GM21381 (cell line): ENCODE results near the gene MCM6.
"Not testable (repeated sequence)": the region's sequence is repeated elsewhere in the genome, so short reads cannot be mapped to it uniquely, and the experiment has no call there.

Experiments used
- ATAC-seq: cut with Tn5 transposase; IDR thresholded peaks from one replicate; pipeline ENCODE4 v1.9.1; 2021; ENCODE audit warnings: mild to moderate bottlenecking, moderate library complexity; ENCODE audit not compliant: unreplicated experiment

The MCM6 gene

GRCh38 chr2:135876066-135876711 is at the start of gene MCM6:
MCM6 (minus strand) TSS chr2:135876443; CDS start chr2:135876365, 78 bp downstream.
- peak; percentile 95 for ATAC-seq

DNA sequence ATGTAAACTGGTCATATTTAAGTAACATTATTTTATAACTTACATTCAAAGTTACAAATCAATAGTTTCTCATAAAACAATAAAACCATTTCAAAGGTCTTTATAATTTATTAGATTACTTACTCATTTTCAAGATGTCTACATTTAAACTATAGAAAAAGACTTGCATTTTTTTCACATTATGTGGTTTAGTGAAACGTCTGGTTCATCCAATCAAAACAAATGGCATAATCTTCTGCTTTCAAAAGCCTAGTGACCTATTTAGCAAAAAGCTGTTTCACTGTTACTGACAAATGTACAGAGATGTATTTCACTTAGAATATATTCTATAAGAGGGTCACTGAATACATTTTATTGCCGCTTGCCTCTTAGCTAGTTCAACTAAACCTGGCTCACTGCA is 49.3 kb upstream of the MCM6 start:
- ATAC-seq, result no peak

DNA sequence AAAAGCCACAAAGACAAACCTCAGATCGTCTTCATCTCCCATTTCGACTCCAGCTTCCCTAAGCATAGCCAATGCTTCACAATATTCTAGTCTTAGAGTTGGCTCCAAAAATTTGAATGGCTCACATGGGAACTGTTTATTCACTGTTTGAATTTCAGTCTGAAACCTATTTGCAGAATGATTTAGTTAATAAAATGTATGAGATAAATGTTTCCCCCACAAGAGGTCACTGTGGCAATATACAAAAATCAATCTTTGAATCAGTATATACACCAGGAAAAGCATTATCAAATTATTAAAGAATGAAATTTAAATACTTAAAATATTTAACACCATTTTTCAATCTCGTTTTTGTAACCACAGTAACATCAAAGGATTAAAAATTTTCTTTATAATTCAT is 40.0 kb upstream of the MCM6 start:
- ATAC-seq, result no peak

DNA sequence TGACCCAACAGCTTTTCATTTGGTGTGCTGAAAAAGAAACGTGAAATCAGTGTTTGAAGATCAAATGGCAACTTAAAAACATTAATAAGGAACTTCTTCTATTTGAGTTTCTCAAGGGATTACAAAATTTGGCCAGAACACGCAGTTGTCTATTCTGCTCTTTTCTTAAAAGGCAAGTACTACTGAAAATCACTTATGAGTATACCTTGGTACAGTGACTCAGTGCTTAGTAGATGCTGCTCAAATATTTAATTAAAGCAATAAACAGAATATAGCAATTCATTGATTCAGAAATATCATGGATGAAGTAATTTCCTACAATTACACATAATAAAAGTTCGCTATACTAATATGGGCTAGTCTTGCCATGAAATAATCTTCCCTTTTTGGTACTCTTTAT is 38.2 kb upstream of the MCM6 start:
- no peak for ATAC-seq

GRCh38 chr2:135913727-135914365 is 37.6 kb upstream of the MCM6 start:
- no peak for ATAC-seq

DNA sequence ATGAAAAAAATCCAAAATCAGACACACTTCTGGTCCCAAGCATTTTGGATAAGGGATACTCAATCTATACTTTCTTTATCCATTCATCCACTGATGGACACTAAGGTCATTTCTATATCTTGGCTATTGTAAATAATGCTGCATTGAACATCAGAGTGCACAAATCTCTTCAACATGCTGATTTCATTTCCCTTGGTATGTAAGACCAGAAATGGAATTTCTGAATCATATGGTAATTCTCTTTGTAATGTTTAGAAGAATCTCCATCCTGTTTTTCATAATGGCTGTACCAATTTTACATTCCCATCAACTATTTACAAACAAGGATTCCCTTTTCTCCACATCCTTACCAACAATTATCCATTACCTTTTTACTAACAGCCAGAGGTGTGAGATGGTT is 33.7 kb upstream of the MCM6 start:
- ATAC-seq, result no peak

GRCh38 chr2:135905679-135906078 is 29.4 kb upstream of the MCM6 start:
- ATAC-seq, result no peak

GRCh38 chr2:135904341-135904989 is 28.2 kb upstream of the MCM6 start:
- no peak for ATAC-seq

DNA sequence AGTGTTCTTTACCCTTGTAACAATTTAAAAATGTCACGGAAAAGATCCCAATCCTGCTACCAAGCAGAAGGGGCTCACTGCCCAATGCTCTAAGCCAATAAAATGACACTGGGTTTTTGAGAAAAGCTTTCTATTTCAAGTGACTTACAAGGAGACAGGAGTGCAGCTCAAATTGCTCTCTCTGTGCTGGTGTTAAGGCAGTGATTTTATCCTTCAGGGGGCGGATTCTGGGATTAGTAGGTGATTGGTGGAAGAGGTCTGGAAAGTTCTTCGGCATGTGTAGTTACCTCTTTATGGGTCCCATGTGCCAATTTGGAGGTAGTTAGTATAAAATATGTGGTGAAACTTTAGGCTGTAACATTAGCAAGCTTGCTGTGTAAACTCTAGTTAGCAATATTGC is 27.4 kb upstream of the MCM6 start:
- no peak for ATAC-seq

DNA sequence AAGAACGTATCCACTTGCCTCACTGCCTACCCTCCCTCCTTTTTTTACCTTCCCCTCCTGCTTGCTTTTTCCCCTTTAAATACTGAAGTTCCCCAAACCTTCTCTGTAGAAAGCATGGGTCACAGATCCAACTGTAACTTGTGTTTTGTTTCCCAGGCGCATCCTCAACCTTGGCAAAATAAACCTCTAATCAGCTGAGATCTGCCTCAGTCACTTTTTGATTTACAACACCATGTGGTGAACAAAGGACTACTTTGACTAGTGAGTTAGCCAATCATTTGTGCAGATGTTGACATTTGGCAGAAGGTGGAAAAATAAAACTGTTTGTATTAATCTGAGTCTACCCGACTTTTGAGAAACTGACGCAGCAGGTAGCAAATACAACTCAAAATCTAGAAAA is 23.3 kb upstream of the MCM6 start:
- no peak for ATAC-seq

DNA sequence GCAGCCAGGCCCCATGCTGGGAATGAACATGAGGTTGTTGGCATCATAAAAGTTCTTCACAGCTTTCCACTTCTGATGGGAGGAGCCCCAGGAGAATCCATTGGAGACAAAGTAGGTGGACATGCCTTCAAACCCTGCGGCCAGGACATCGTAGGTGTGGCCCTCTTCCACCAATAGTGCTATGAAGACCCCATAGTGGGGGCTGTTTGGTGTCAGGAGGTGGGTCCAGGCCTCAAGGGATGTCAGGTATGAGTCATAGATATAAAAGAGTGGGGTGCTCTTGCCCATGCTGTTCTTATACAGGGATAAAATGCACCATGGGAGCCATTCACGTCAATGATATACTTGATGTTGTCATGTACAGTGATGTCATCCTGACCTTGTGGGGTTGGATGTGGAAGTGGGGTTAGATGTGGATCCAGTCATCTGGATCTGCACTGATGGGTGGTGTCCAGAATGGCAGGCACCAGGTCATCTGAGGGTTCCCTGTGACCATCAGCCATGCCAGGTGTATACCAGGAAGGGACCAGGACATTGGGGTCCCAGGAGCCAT is 22.1 kb upstream of the MCM6 start:
- no peak for ATAC-seq

DNA sequence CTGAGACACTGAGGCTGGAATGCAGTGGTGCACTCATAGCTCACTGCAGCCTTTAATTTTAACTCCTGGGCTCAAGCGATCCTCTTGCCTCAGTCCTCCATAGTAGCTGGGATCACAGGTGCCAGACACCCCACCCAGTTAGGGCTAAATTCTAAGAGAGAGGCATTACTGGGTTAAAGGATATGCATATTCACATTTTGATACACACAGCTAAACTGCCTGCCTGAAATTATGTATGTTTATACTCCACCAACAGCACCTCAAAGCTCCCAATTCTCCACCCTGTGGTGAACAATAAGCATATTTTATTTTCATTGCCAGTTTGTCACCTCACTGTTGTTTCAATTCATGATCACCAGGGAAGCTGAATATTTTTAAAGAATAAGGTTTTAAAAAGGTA is 18.7 kb upstream of the MCM6 start:
- ATAC-seq, result no peak

GRCh38 chr2:135893374-135893794 is 17.1 kb upstream of the MCM6 start:
- no peak for ATAC-seq

DNA sequence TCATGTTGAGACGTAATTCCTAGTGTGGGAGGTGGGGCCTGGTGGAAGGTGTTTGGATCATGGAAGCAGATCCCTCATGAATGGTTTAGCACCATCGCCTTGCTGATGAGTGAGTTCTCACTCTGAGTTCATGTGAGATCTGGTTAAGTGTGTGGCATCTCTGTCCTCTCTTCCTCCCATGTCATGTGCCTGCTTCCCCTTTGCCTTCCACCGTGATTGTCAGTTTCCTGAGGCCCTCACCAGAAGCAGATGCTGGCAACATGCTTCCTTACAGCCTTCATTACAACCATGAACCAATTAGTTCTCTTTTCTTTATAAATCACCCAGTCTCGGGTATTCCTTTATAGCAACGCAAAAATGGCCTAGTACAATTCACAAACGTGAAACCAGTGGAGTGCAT is 14.6 kb upstream of the MCM6 start:
- no peak for ATAC-seq

GRCh38 chr2:135890149-135890548 is 13.9 kb upstream of the MCM6 start:
- no peak for ATAC-seq

GRCh38 chr2:135888587-135888986 is 12.3 kb upstream of the MCM6 start:
- not testable (repeated sequence) for ATAC-seq

DNA sequence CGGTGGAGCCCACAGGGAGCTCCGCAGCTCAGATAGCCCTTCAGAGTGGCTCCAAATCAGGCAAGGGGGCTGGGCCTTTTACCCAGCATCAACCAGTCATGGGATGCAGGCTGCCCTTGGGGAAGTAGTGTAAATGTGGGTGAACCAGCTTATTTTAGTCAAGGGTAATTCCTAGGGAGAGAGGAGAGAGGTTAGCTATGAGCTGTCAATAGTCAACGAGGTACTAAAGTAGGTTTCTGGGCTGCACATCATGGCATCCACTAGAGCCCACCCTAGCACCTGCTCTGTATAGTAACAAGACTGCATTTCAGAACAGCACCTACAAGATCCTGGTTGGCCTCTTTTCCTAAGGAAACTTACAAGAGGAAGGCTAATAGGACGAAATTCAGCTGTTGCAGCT is 9.5 kb upstream of the MCM6 start:
- no peak for ATAC-seq

DNA sequence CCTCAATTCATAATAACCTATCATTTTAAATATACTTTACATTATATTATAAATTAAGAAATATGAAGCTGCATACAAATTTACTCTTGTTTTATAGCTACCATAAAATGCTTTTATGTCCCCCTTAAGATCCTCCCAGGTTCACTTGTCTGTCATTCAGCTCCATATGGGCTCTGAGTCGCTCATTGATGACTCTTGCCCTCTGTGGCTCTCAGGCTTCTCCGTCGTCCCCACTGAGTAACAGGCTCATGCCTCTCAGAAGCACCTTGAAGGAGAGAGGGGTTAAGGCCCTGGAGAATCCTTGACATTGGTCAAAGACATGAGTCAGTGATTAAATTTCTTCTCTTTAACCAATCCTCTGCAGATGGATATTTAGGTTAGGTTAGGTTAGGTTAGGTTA is 6.2 kb upstream of the MCM6 start:
- no peak for ATAC-seq

DNA sequence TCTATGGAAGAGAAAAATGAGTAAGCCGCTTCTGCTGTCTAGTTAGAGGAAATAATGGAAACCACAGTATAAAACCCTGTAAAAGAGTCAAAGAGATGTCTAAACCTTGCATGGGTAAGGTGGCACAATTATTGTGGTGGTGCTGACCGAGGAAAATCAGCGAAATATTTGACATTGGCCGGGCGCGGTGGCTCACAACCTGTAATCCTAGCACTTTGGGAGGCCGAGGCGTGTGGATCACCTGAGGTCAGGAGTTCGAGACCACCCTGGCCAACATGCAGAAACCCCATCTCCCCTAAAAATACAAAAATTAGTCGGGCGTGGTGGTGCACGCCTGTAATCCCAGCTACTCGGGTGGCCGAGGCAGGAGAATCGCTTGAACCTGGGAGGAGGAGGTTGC is 527 bp upstream of the MCM6 start:
- not testable (repeated sequence) for ATAC-seq

DNA sequence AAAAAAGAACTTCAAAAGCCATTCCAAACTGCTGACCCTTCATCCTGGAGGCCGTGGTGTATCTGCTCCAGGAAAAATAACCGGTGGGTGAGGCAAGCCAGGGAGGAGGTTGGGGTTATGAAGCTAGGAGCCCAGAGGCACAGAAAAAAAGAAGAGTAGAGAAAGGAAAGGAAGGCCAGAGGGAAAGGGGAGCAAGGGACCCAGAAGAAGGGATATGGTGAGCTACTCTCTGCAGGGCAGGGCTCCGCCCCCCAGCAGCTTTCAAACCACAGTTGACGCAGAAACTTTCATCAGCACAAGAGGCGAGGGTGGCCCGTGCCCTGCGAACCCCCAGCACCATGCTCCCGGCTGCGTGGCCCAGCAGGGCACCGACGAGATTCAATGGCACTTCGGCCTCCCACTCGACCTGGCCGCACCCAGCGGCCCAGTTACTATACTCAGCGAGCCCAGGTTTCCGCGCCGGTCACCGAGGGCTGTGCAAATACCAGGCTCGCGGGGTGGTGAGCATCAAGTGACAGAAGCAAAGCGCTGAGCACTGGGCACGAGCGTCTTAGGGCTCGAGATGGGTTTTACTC is 665 bp downstream of the MCM6 start:
- peak; percentile 53 for ATAC-seq

GRCh38 chr2:135874777-135875365 is 1.4 kb downstream of the MCM6 start:
- ATAC-seq, result no peak
